Neural progenitor cell (in vitro differentiated cells): Measurements from ENCODE around the gene UPK3A. TPM values are rescaled to one million over a fixed set of nuclear protein-coding genes. Genes with fewer than 3 reads are reported as not detected.

Source experiments
- DNase-seq: peaks from one replicate; pipeline ENCODE4 v3.0.0-alpha.2; 2016; ENCODE audit warnings: low spot score
- H2AFZ ChIP-seq: fragments of 200-600 bp; sonication (generic); replicated peaks from 2 replicates; pipeline ENCODE4 v1.6.1; 2016; ENCODE audit warnings: antibody characterized with exemption
- H3F3A ChIP-seq: fragments of 200-600 bp; sonication (generic); 2 replicates; pipeline ENCODE4 v1.6.1; 2016; ENCODE audit warnings: antibody characterized with exemption, low read depth
- H3K27ac ChIP-seq: fragments of 200-600 bp; sonication (generic); 2 replicates; pipeline ENCODE4 v1.5.1; 2016; ENCODE audit warnings: mild to moderate bottlenecking
- H3K27me3 ChIP-seq: fragments of 200-600 bp; sonication (generic); 2 replicates; pipeline ENCODE4 v1.6.1; 2016; ENCODE audit warnings: mild to moderate bottlenecking, moderate library complexity
- H3K36me3 ChIP-seq: fragments of 200-600 bp; sonication (generic); 2 replicates; pipeline ENCODE4 v1.5.1; 2016
- H3K4me1 ChIP-seq: fragments of 200-600 bp; sonication (generic); 2 replicates; pipeline ENCODE4 v1.6.1; 2016; ENCODE audit warnings: mixed run types
- H3K4me2 ChIP-seq: fragments of 200-600 bp; sonication (generic); 2 replicates; pipeline ENCODE4 v1.6.1; 2016
- H3K4me3 ChIP-seq: fragments of 200-600 bp; sonication (generic); 2 replicates; pipeline ENCODE4 v1.5.1; 2016
- H3K79me2 ChIP-seq: fragments of 200-600 bp; sonication (generic); 2 replicates; pipeline ENCODE4 v1.6.1; 2016; ENCODE audit warnings: low read depth
- H3K9ac ChIP-seq: fragments of 200-600 bp; sonication (generic); 2 replicates; pipeline ENCODE4 v1.6.1; 2016
- H3K9me3 ChIP-seq: fragments of 200-600 bp; sonication (generic); 2 replicates; pipeline ENCODE4 v1.5.1; 2016; ENCODE audit warnings: low read depth
- H4K20me1 ChIP-seq: fragments of 200-600 bp; sonication (generic); 2 replicates; pipeline ENCODE4 v1.6.1; 2016; ENCODE audit warnings: low read depth
- H3K27ac Mint-ChIP-seq: 3 replicates; pipeline ENCODE4 v1.8.0; 2021; ENCODE audit warnings: mixed read lengths
- H3K27me3 Mint-ChIP-seq: 2 replicates; pipeline ENCODE4 v1.8.0; 2022; ENCODE audit warnings: low read depth, mild to moderate bottlenecking, inconsistent platforms, moderate library complexity, mixed read lengths; ENCODE audit not compliant: insufficient read depth
- H3K36me3 Mint-ChIP-seq: 3 replicates; pipeline ENCODE4 v1.8.0; 2021; ENCODE audit warnings: mixed read lengths
- H3K4me1 Mint-ChIP-seq: 3 replicates; pipeline ENCODE4 v1.8.0; 2021; ENCODE audit warnings: mixed read lengths
- H3K4me3 Mint-ChIP-seq: 3 replicates; pipeline ENCODE4 v1.8.0; 2021; ENCODE audit warnings: mild to moderate bottlenecking, moderate library complexity, mixed read lengths
- H3K9me3 Mint-ChIP-seq: 3 replicates; pipeline ENCODE4 v1.8.0; 2020; ENCODE audit warnings: mixed read lengths
- CTCF ChIP-seq: fragments of 200-600 bp; sonication (generic); IDR thresholded peaks from 2 replicates; pipeline ENCODE4 v1.5.1; 2017; ENCODE audit warnings: antibody characterized with exemption, mild to moderate bottlenecking
- EZH2 ChIP-seq: fragments of 200-600 bp; sonication (generic); IDR thresholded peaks from 2 replicates; pipeline ENCODE4 v1.6.1; 2017; ENCODE audit warnings: antibody characterized with exemption, mild to moderate bottlenecking, moderate library complexity
- EZH2phosphoT487 ChIP-seq: fragments of 200-600 bp; sonication (generic); IDR thresholded peaks from 2 replicates; pipeline ENCODE4 v1.6.1; 2017; ENCODE audit warnings: antibody characterized with exemption
- total RNA-seq: library from RNA; depleted of rRNA; stranded (reverse); fragments of >200 nt; gene quantifications from 2 replicates; pipeline ENCODE4 v1.2.3, GENCODE V29; 2015; ENCODE audit warnings: low replicate concordance

Gene UPK3A
- total RNA-seq, 1 donor from 2014 or later: not detected

- no peaks in the 10 kb centered on the region for H3K9me3 Mint-ChIP-seq
- peaks cover 17% of the 10 kb centered on the region for H3K4me1 Mint-ChIP-seq
- Histone ChIP-seq H2AFZ (no peak overlapping the region), H3K36me3 (no peaks in the 10 kb centered on the region), H3K9me3 (no peaks in the 10 kb centered on the region), H3K4me3 (no peak overlapping the region), H4K20me1 (no peaks in the 10 kb centered on the region), H3K27ac (no peak overlapping the region), H3K9ac (no peak overlapping the region), H3K4me1 (no peaks in the 10 kb centered on the region), H3K27me3 (no peaks in the 10 kb centered on the region), H3F3A (no peaks in the 10 kb centered on the region), H3K79me2 (no peaks in the 10 kb centered on the region), H3K4me2 (no peak overlapping the region)
- H3K27ac Mint-ChIP-seq: no peak overlapping the region
- no peak overlapping the region for H3K4me3 Mint-ChIP-seq
- TF ChIP-seq EZH2phosphoT487 (no peak), CTCF (no peak), EZH2 (no peak)
- no peak for DNase-seq
- peaks cover 2% of the 10 kb centered on the region for H3K27me3 Mint-ChIP-seq
- peaks cover 23% of the 10 kb centered on the region for H3K36me3 Mint-ChIP-seq
Observed at GRCh38 chr22:45334068-45334467, 49.3 kb downstream of the UPK3A start.

DNA sequence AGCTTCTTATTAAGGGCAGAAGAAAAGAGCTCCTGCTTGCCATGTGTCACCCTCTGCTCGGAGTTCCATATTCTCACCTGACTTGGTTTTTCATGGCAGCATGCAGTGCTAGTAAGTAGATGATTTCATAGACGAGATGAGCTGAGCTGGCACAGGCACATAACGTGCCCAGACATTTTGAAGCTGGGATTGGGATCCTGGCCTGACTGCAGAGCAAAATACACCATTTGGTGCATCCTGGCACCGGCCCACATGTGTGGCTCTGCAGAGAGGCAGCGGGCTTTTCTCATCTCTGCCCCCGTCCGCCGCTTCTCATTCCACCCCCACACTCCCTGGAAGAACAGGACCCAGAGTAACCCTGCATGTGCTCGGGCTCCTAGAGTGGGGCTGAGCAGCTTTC is 49.8 kb downstream of the UPK3A start:
- Histone ChIP-seq H3K4me2 (no peak overlapping the region), H3K27me3 (no peaks in the 10 kb centered on the region), H3K9me3 (no peaks in the 10 kb centered on the region), H3K4me1 (no peaks in the 10 kb centered on the region), H4K20me1 (no peaks in the 10 kb centered on the region), H3K4me3 (no peak overlapping the region), H3F3A (no peaks in the 10 kb centered on the region), H3K79me2 (no peaks in the 10 kb centered on the region), H3K36me3 (no peaks in the 10 kb centered on the region), H3K27ac (no peak overlapping the region), H3K9ac (no peak overlapping the region), H2AFZ (no peak overlapping the region)
- H3K27ac Mint-ChIP-seq: peak overlapping the region; percentile 29
- H3K4me3 Mint-ChIP-seq: no peak overlapping the region
- H3K9me3 Mint-ChIP-seq: no peaks in the 10 kb centered on the region
- no peak for TF ChIP-seq EZH2phosphoT487
- no peak for TF ChIP-seq EZH2
- H3K4me1 Mint-ChIP-seq: peaks cover 17% of the 10 kb centered on the region
- H3K27me3 Mint-ChIP-seq: peaks cover 2% of the 10 kb centered on the region
- DNase-seq: no peak
- H3K36me3 Mint-ChIP-seq: peaks cover 20% of the 10 kb centered on the region

GRCh38 chr22:45335021-45335818 is 50.5 kb downstream of the UPK3A start:
- TF ChIP-seq EZH2phosphoT487 (no peak), CTCF (peak; percentile 43)
- H4K20me1 ChIP-seq: no peaks in the 10 kb centered on the region
- H3F3A ChIP-seq: no peaks in the 10 kb centered on the region
- H2AFZ ChIP-seq: no peak overlapping the region
- H3K9ac ChIP-seq: no peak overlapping the region
- DNase-seq: peak; percentile 66
- no peak overlapping the region for H3K4me2 ChIP-seq
- H3K79me2 ChIP-seq: no peaks in the 10 kb centered on the region
- H3K36me3 Mint-ChIP-seq: peaks cover 23% of the 10 kb centered on the region
- H3K27me3 Mint-ChIP-seq: peaks cover 2% of the 10 kb centered on the region
- no peak overlapping the region for H3K4me3 Mint-ChIP-seq
- no peaks in the 10 kb centered on the region for H3K9me3 ChIP-seq
- no peak overlapping the region for H3K27ac Mint-ChIP-seq
- H3K4me1 ChIP-seq: no peaks in the 10 kb centered on the region
- H3K9me3 Mint-ChIP-seq: no peaks in the 10 kb centered on the region
- H3K27me3 ChIP-seq: no peaks in the 10 kb centered on the region
- H3K27ac ChIP-seq: no peak overlapping the region
- no peaks in the 10 kb centered on the region for H3K36me3 ChIP-seq
- peaks cover 17% of the 10 kb centered on the region for H3K4me1 Mint-ChIP-seq
- H3K4me3 ChIP-seq: no peak overlapping the region

GRCh38 chr22:45335854-45336522 is 51.2 kb downstream of the UPK3A start:
- TF ChIP-seq EZH2phosphoT487 (no peak), CTCF (no peak), EZH2 (no peak)
- peaks cover 22% of the 10 kb centered on the region for H3K36me3 Mint-ChIP-seq

More at GRCh38 chr22:45335854-45336522, 51.2 kb downstream of the UPK3A start:
- H3K4me3 Mint-ChIP-seq: no peak overlapping the region
- Histone ChIP-seq H3F3A (no peaks in the 10 kb centered on the region), H3K9me3 (no peaks in the 10 kb centered on the region), H3K36me3 (no peaks in the 10 kb centered on the region), H3K27me3 (no peaks in the 10 kb centered on the region), H2AFZ (no peak overlapping the region), H3K9ac (no peak overlapping the region), H3K4me3 (no peak overlapping the region), H4K20me1 (no peaks in the 10 kb centered on the region), H3K27ac (no peak overlapping the region), H3K4me1 (no peaks in the 10 kb centered on the region), H3K4me2 (no peak overlapping the region), H3K79me2 (no peaks in the 10 kb centered on the region)
- H3K9me3 Mint-ChIP-seq: no peaks in the 10 kb centered on the region
- no peak overlapping the region for H3K27ac Mint-ChIP-seq
- H3K27me3 Mint-ChIP-seq: peaks cover 2% of the 10 kb centered on the region
- peaks cover 17% of the 10 kb centered on the region for H3K4me1 Mint-ChIP-seq
- DNase-seq: no peak
